ENCODE data around the gene AFM. TPM values are rescaled to one million over a fixed set of nuclear protein-coding genes. Genes with fewer than 3 reads are reported as not detected.

AFM gene
- total and polyA plus RNA-seq, 2 of the 8 experiments (the other 6 are each of a cell fraction or from before 2014, with no cell fraction given) = not detected

DNA sequence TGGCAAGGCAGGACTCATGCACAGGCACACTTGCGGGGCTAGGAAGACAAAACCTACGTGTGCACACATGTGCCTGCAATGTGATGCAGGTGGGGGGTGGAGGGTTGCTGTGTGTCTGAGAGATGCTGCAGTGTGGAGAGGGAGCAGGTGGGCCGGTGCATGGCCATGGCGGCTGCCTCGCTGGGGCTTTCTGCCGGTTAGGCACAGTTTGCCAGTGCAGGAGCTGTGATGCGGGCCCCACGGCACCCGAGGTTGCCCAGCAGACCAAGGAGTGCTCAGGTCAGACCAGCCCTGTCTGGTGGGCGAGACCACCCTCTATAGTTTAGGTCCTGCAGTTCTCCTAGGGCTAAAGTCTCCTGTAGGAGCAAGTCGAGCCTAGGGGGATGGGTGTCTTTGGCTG, 4.4 kb upstream of the AFM start:
- no peak overlapping the region for H4K8ac ChIP-seq (ENCODE audit: extremely low read depth, insufficient read depth, low read length)
- POLR2A ChIA-PET (ENCODE audit: partially characterized antibody) = no interaction called here
- 0 out of 2 replicates have a peak overlapping the region, but pooled peaks have one; percentile 14 for H2BK12ac ChIP-seq (ENCODE audit: low read depth, low read length)
- no peak overlapping the region for H3K23ac ChIP-seq (ENCODE audit: insufficient read length)
- FAIRE-seq = no peak
- H3K27ac ChIP-seq (ENCODE audit: low read depth, low read length) = no peak overlapping the region
- no peaks in the 10 kb centered on the region for H3K79me2 ChIP-seq (ENCODE audit: control insufficient read depth in 1 of 2, insufficient read depth in 2 of 2, low read length in 2 of 2)
- no peaks in the 10 kb centered on the region for H4K20me1 ChIP-seq (replicated peaks in 1 of 2; ENCODE audit: control insufficient read depth in 1 of 2, insufficient read depth in 2 of 2, low read length in 2 of 2)
- H2AFZ ChIP-seq (ENCODE audit: low read length) = no peak overlapping the region; the same call in 1 of the 2 replicates
- H3K27me3 ChIP-seq (replicated peaks in 1 of 4; ENCODE audit: control insufficient read depth in 3 of 4, extremely low read depth in 1 of 4, insufficient read depth in 3 of 4, low read length in 3 of 4) = no peaks in the 10 kb centered on the region
- no peaks in the 10 kb centered on the region for H3K79me1 ChIP-seq (ENCODE audit: low read depth, low read length)
- peaks cover 0 to 2% (median 0%) of the 10 kb centered on the region in 4 experiments; a peak in 1 of 8 replicates for H3K36me3 ChIP-seq (ENCODE audit: control insufficient read depth in 2 of 4, insufficient read depth in 4 of 4, low read length in 3 of 4)
- H3K4me2 ChIP-seq (ENCODE audit: insufficient read depth in 1 of 2, low read depth in 2 of 2, low read length in 2 of 2) = no peak overlapping the region
- H2BK20ac ChIP-seq (ENCODE audit: low read length) = no peak overlapping the region
- CTCF ChIA-PET (ENCODE audit: partially characterized antibody) = no interaction called here
- no peak overlapping the region for H3K4me3 ChIP-seq (ENCODE audit: extremely low read depth in 1 of 4, insufficient read depth in 2 of 4, low read depth in 3 of 4, low read length in 4 of 4)
- H3K56ac ChIP-seq (replicated peaks; ENCODE audit: insufficient read length, low read depth, low read length) = no peak overlapping the region
- no peaks in the 10 kb centered on the region for H3K4me1 ChIP-seq (replicated peaks in 1 of 4; ENCODE audit: control insufficient read depth in 3 of 4, insufficient read depth in 4 of 4, low read length in 3 of 4)
- H3K4ac ChIP-seq (replicated peaks; ENCODE audit: insufficient read length, low read depth, low read length) = no peak overlapping the region
- no peak overlapping the region for H2AK5ac ChIP-seq (ENCODE audit: low read depth, low read length)
- WGBS, 2 experiments (ENCODE audit: extremely low coverage in 1 of 2, insufficient coverage in 1 of 2, insufficient read length in 1 of 2, insufficient replicate concordance in 2 of 2, low coverage in 1 of 2, low lambda C conversion rate in 2 of 2, missing lambda C conversion rate in 1 of 2) = 83% methylated on average over 11 of the region's 11 CpGs; no CpG with 5 or more reads in 1 of the 2 experiments
- no peak overlapping the region for H2BK120ac ChIP-seq (replicated peaks; ENCODE audit: low read depth, low read length)
- H3K23me2 ChIP-seq (ENCODE audit: low read depth, low read length) = no peaks in the 10 kb centered on the region
- H3K9me3 ChIP-seq (ENCODE audit: insufficient read depth in 2 of 2, low read depth in 1 of 2, low read length in 1 of 2) = peaks cover 15 to 16% of the 10 kb centered on the region in 2 experiments
- DNase-seq (ENCODE audit: low read depth in 1 of 2, low spot score in 2 of 2) = no peak
- H2BK15ac ChIP-seq (ENCODE audit: low read length) = no peak overlapping the region
- H3K14ac ChIP-seq (ENCODE audit: insufficient read length) = no peak overlapping the region
- H4K91ac ChIP-seq (replicated peaks; ENCODE audit: insufficient read length, low read length) = no peak overlapping the region
- no peak overlapping the region for H3K18ac ChIP-seq (ENCODE audit: extremely low read depth, low read length)
- H4K5ac ChIP-seq (ENCODE audit: insufficient read length, low read depth, low read length) = no peak overlapping the region
- peak overlapping the region; percentile 60; the same call in 1 of the 2 replicates for H2BK5ac ChIP-seq (ENCODE audit: low read depth, low read length)
- no peak overlapping the region for H3K9ac ChIP-seq (replicated peaks in 1 of 4; ENCODE audit: extremely low read depth in 1 of 4, low read depth in 3 of 4, low read length in 3 of 4)
- no peak for TF ChIP-seq RAD21 (IDR thresholded peaks at IDR 0.05 in 1 of 2, conservative IDR thresholded peaks at IDR 0.05 in 1 of 2; ENCODE audit: low read depth in 2 of 2, low read length in 2 of 2)
- TF ChIP-seq, protein P1, sequence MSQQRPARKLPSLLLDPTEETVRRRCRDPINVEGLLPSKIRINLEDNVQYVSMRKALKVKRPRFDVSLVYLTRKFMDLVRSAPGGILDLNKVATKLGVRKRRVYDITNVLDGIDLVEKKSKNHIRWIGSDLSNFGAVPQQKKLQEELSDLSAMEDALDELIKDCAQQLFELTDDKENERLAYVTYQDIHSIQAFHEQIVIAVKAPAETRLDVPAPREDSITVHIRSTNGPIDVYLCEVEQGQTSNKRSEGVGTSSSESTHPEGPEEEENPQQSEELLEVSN (IDR thresholded peaks at IDR 0.05) = no peak
- TF ChIP-seq, protein P2, sequence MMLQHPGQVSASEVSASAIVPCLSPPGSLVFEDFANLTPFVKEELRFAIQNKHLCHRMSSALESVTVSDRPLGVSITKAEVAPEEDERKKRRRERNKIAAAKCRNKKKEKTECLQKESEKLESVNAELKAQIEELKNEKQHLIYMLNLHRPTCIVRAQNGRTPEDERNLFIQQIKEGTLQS (IDR thresholded peaks at IDR 0.05; ENCODE audit: insufficient read depth, low read depth, low read length) = no peak
- no peak for TF ChIP-seq BRCA1 (IDR thresholded peaks at IDR 0.05; ENCODE audit: low read depth, low read length)
- no peak for TF ChIP-seq KDM1A (IDR thresholded peaks at IDR 0.05; ENCODE audit: borderline replicate concordance, low read length)
- TF ChIP-seq, protein P3, sequence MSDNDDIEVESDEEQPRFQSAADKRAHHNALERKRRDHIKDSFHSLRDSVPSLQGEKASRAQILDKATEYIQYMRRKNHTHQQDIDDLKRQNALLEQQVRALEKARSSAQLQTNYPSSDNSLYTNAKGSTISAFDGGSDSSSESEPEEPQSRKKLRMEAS (IDR thresholded peaks at IDR 0.05) = no peak
- no peak for TF ChIP-seq YY1 (IDR thresholded peaks at IDR 0.05; ENCODE audit: low read depth, low read length)
- TF ChIP-seq SAP30 (IDR thresholded peaks at IDR 0.05; ENCODE audit: insufficient read depth, insufficient replicate concordance, low read length) = no peak
- no peak for TF ChIP-seq TCF12 (IDR thresholded peaks at IDR 0.05; ENCODE audit: low read depth, low read length)
- TF ChIP-seq, protein P4, sequence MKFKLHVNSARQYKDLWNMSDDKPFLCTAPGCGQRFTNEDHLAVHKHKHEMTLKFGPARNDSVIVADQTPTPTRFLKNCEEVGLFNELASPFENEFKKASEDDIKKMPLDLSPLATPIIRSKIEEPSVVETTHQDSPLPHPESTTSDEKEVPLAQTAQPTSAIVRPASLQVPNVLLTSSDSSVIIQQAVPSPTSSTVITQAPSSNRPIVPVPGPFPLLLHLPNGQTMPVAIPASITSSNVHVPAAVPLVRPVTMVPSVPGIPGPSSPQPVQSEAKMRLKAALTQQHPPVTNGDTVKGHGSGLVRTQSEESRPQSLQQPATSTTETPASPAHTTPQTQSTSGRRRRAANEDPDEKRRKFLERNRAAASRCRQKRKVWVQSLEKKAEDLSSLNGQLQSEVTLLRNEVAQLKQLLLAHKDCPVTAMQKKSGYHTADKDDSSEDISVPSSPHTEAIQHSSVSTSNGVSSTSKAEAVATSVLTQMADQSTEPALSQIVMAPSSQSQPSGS (IDR thresholded peaks at IDR 0.05; ENCODE audit: low read length) = no peak
